ENCODE results near the gene SLC38A1.
A peak's percentile ranks its signal among the peaks of the same experiment; 100 is the strongest.

The SLC38A1 gene

DNA sequence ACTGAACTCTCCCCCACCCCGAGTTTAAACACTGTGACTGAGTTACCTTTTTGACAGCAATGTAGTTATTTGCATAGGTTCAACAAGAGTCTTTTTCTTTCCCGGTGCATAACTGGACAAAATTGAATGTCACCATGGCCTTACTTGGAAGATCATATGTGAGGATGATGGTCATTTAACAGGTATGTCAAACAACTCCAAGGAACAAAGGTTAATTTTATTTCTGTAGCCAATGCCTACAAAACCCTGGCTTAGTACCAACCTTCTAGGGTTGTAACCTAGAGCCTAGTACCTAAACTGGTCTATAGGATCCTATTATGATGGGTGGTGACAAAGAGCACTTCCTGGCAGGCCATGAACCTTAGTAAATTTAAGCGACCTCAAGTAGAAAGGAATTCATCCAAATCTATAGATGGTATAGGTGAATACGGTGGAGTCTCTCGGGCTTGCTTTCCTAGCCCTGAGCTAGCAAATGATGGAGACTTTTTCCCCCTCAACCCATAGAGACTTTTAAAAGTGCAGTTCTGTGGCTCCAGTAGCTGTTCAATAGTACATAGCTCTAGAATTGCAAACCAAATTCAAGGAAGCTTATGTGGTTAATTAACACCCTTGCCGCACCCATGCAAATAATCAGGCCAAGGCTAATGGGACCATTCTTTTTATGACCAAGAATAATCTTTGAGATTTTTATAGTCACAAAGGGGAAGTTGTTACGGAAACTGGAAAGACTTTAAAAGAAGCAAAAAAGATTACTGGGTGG is 89.0 kb downstream of the SLC38A1 start:
- H3K4me3 ChIP-seq (ENCODE audit: low read depth, low read length), result no peak overlapping the region
- TF ChIP-seq, protein P1, sequence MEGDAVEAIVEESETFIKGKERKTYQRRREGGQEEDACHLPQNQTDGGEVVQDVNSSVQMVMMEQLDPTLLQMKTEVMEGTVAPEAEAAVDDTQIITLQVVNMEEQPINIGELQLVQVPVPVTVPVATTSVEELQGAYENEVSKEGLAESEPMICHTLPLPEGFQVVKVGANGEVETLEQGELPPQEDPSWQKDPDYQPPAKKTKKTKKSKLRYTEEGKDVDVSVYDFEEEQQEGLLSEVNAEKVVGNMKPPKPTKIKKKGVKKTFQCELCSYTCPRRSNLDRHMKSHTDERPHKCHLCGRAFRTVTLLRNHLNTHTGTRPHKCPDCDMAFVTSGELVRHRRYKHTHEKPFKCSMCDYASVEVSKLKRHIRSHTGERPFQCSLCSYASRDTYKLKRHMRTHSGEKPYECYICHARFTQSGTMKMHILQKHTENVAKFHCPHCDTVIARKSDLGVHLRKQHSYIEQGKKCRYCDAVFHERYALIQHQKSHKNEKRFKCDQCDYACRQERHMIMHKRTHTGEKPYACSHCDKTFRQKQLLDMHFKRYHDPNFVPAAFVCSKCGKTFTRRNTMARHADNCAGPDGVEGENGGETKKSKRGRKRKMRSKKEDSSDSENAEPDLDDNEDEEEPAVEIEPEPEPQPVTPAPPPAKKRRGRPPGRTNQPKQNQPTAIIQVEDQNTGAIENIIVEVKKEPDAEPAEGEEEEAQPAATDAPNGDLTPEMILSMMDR (IDR thresholded peaks at IDR 0.05; ENCODE audit: borderline replicate concordance, insufficient read depth, low read depth, low read length), result no peak

DNA sequence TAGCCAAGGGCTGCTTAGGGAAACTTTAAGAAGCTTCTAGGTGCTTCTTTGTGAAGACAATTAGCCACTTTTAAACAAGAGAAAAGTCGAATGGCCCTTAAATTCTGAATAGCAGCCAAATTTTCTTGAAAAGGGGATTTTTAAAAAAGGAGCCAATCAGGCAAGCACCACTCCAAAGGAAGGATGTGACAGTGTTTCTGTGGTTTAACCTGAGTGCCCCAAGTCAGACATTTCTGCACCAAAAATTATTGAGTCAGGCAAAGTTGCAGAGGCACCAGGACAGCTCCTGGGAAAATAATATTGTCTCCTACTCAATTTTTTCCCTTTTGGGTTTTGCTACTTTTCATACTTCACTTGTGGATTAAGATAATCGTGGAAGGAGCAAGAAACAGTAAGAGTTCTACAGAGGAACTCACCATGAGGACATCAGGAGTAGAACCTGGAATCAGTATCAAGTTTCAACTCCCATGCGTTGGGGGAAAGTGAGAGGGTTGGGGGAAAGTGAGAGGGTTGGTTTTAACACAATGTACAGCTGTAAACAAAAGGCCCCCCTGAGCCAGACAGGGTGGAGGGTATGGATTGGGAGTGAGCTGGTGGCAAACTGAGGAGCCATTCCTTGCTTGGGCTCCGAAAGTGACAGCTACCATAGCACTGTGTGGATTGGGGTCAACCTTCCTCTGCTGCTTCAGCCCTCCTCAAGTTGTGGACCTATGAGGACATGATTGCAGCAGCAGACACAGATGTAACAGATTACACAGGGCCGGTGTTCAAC is 90.8 kb downstream of the SLC38A1 start:
- TF ChIP-seq, protein P1 (IDR thresholded peaks at IDR 0.05; ENCODE audit: borderline replicate concordance, insufficient read depth, low read depth, low read length), result no peak
- H3K4me3 ChIP-seq (ENCODE audit: low read depth, low read length), result no peak overlapping the region

DNA sequence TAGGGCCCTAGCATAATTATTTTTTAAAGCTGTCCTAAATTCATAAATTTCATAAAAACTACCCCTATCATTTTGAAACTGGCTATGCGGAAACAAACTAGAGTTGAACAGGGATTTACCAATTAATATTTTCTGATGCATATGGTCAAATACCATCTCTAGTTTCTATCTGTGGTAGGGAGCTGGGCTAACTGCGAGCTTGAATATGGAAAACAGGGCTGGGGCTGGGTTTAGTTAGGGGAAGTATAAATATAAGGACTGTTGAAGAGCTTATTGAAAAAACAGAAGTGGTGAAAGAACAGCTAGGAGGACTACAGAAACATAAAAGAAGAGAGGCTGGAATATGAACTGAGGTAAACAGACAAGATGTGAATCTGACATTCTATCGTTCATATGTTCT is 91.8 kb downstream of the SLC38A1 start:
- TF ChIP-seq, protein P1 (IDR thresholded peaks at IDR 0.05; ENCODE audit: borderline replicate concordance, insufficient read depth, low read depth, low read length), result no peak
- H3K4me3 ChIP-seq (ENCODE audit: low read depth, low read length), result no peak overlapping the region

DNA sequence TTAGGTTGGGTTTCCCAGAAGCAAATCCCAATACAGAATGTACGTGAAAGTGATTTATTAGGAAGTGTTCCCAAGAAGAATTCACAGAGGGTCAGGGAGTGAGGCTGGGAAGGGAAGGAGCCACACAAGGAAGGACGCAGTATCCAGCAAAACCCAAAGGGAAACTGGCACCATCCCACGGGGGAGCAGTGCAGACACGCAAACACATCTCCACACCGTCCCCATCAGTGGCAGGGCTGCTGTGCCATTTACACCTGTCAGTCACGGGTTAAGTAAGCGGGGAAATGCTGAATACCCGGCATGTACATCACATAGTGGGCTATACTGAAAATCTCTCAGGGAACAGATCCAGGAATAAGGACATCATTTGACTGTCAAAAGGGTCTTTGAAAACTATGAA is 93.9 kb downstream of the SLC38A1 start:
- TF ChIP-seq, protein P1 (IDR thresholded peaks at IDR 0.05; ENCODE audit: borderline replicate concordance, insufficient read depth, low read depth, low read length), result no peak
- no peak overlapping the region for H3K4me3 ChIP-seq (ENCODE audit: low read depth, low read length)

DNA sequence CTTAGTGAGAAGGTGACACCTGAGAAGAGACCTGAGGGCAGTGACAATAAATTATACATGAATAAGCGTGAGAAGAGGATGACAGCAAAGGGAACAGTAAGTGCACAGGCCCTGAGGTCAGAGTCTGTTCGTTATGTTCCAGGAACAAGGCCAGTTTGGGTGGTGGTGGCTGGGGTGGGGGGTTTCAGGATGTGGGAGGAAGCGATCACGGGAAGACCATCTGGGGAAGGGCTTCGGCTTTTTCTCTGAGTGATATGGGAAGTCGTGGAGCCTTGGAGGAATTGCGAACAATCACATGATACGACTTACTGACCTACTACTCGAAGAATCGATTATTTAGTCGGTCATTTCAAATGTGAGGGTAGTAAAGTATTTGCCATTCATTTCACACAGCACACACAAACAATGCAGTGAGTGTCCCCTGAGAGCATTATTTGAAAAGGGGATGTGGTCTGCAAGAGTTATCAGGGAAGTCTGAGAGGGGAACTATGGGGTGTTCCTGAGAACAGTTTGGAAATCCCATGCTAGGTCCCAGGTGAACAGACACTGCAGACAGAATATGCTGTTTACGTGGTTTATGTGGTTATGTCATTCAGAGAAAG is 94.7 kb downstream of the SLC38A1 start:
- peak overlapping the region; percentile 10 for H3K4me3 ChIP-seq (ENCODE audit: low read depth, low read length)
- TF ChIP-seq, protein P1 (IDR thresholded peaks at IDR 0.05; ENCODE audit: borderline replicate concordance, insufficient read depth, low read depth, low read length), result no peak

DNA sequence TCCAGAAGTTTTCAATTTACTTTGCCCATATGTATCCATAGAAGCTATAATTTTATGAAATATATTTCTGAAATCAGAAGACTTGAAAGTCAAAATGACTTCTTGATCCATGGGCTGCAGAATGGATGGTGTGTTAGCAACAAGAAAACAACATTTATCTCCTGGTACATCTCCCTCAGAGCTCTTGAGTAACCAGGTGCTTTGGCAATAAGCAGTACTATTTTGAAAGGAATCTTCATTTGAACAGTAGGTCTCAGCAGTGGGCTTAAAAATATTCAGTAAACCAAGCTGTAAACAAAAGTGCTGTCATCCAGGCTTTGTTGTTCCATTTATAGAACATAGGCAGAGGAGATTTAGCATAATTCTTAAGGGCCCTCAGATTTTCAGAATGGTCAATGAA is 100.4 kb downstream of the SLC38A1 start:
- no peak overlapping the region for H3K4me3 ChIP-seq (ENCODE audit: low read depth, low read length)
- TF ChIP-seq, protein P1 (IDR thresholded peaks at IDR 0.05; ENCODE audit: borderline replicate concordance, insufficient read depth, low read depth, low read length), result no peak
